ENCODE data around the gene MXRA5.
"Not testable (repeated sequence)": the region's sequence is repeated elsewhere in the genome, so short reads cannot be mapped to it uniquely, and the experiment has no call there.

The MXRA5 gene

GRCh38 chrX:3346501-3347259, at the start of gene MXRA5:
Gene MXRA5 (minus strand): TSS chrX:3346652. CDS start chrX:3343833, 2,819 bp downstream.
- no peak for DNase-seq

GRCh38 chrX:3393581-3394111, 47.2 kb upstream of the MXRA5 start:
- DNase-seq, result no peak

GRCh38 chrX:3393178-3393577, 46.7 kb upstream of the MXRA5 start:
- DNase-seq, result no peak

GRCh38 chrX:3388457-3388856, 42.0 kb upstream of the MXRA5 start:
- DNase-seq, result no peak

GRCh38 chrX:3384327-3384726, 37.9 kb upstream of the MXRA5 start:
- DNase-seq, result no peak

- DNase-seq, result no peak
Observed at GRCh38 chrX:3380603-3381002, 34.2 kb upstream of the MXRA5 start.

- DNase-seq, result no peak
Observed at GRCh38 chrX:3379111-3379510, 32.7 kb upstream of the MXRA5 start.

- no peak for DNase-seq
Observed at GRCh38 chrX:3378156-3378555, 31.7 kb upstream of the MXRA5 start.

GRCh38 chrX:3377560-3377959, 31.1 kb upstream of the MXRA5 start:
- no peak for DNase-seq

- DNase-seq, result not testable (repeated sequence)
Observed at GRCh38 chrX:3375878-3376508, 29.5 kb upstream of the MXRA5 start.

GRCh38 chrX:3374108-3374800, 27.8 kb upstream of the MXRA5 start:
- no peak for DNase-seq

- no peak for DNase-seq
Observed at GRCh38 chrX:3371163-3371562, 24.7 kb upstream of the MXRA5 start.

GRCh38 chrX:3370656-3371055, 24.2 kb upstream of the MXRA5 start:
- DNase-seq, result no peak

- no peak for DNase-seq
Observed at GRCh38 chrX:3362956-3363355, 16.5 kb upstream of the MXRA5 start.

GRCh38 chrX:3360881-3361280, 14.4 kb upstream of the MXRA5 start:
- no peak for DNase-seq

GRCh38 chrX:3352741-3353140, 6.3 kb upstream of the MXRA5 start:
- not testable (repeated sequence) for DNase-seq

- no peak for DNase-seq
Observed at GRCh38 chrX:3351276-3351675, 4.8 kb upstream of the MXRA5 start.

- no peak for DNase-seq
Observed at GRCh38 chrX:3348191-3348590, 1.7 kb upstream of the MXRA5 start.

GRCh38 chrX:3345281-3346191, 916 bp downstream of the MXRA5 start:
- no peak for DNase-seq

GRCh38 chrX:3343569-3343968, 2.9 kb downstream of the MXRA5 start:
- not testable (repeated sequence) for DNase-seq

GRCh38 chrX:3340016-3340415, 6.4 kb downstream of the MXRA5 start:
- DNase-seq, result no peak

GRCh38 chrX:3326681-3327080, 19.8 kb downstream of the MXRA5 start:
- DNase-seq, result no peak
